GM12872 (cell line): ENCODE measurements around the gene SELENOM.

Experiments
- TF ChIP-seq, protein P1 (sequence below): IDR thresholded peaks from 3 replicates; pipeline ENCODE4 v1.5.1; 2011; ENCODE audit warnings: low read depth, mild to moderate bottlenecking, low read length, moderate library complexity; ENCODE audit not compliant: insufficient read depth

The SELENOM gene

DNA sequence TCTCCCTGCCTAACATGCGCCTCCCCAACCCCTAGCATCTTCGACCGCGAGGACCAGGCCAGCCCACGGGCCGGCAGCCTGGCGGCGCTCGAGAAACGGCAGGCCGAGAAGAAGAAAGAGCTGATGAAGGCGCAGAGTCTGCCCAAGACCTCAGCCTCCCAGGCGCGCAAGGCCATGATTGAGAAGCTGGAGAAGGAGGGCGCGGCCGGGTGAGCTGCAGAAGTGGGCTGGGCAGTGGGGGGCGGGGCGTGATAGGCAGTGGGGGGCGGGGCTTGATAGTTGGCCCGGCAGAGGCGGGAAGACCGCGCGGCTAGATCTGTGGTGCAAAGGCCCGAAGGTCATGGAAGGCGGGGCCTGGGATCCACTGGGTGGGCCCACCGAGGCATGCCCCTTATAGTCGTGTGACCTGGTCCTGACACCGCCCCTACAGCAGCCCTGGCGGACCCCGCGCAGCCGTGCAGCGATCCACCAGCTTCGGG is 8.7 kb downstream of the SELENOM start:
- TF ChIP-seq, protein P1, sequence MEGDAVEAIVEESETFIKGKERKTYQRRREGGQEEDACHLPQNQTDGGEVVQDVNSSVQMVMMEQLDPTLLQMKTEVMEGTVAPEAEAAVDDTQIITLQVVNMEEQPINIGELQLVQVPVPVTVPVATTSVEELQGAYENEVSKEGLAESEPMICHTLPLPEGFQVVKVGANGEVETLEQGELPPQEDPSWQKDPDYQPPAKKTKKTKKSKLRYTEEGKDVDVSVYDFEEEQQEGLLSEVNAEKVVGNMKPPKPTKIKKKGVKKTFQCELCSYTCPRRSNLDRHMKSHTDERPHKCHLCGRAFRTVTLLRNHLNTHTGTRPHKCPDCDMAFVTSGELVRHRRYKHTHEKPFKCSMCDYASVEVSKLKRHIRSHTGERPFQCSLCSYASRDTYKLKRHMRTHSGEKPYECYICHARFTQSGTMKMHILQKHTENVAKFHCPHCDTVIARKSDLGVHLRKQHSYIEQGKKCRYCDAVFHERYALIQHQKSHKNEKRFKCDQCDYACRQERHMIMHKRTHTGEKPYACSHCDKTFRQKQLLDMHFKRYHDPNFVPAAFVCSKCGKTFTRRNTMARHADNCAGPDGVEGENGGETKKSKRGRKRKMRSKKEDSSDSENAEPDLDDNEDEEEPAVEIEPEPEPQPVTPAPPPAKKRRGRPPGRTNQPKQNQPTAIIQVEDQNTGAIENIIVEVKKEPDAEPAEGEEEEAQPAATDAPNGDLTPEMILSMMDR, result no peak

DNA sequence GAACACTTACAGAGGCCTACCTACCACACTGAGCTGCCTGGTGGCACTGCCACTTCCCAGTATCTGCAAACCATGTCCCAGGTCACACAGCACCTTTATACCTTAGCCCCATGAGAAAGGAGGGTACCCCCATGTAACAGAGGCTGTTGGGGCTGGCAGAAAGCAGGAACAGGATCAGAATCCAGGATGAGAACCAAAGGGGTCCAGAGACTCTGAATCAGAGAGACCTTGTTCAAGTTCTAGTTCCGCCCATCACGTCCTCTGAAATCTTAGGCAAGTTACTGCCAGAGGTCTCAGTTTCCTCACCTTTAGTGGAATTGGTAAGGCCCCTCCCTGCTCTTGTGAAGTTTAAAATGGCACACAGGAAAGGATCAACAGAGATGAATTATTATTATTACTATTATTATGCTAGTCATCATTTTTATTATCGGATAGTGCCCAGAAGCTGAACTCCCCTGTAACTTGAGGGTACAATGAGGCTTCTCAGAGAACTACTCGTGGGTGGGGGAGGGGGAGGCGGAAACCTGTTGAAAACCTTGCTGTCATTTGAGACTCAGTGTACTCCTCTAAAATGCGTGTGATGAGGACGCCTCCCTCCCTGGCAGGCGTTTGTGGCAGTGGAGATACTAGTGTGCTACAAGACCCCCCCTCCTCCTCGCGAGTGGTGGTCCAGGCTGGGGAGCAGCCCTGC is 9.3 kb downstream of the SELENOM start:
- TF ChIP-seq, protein P1, result no peak

DNA sequence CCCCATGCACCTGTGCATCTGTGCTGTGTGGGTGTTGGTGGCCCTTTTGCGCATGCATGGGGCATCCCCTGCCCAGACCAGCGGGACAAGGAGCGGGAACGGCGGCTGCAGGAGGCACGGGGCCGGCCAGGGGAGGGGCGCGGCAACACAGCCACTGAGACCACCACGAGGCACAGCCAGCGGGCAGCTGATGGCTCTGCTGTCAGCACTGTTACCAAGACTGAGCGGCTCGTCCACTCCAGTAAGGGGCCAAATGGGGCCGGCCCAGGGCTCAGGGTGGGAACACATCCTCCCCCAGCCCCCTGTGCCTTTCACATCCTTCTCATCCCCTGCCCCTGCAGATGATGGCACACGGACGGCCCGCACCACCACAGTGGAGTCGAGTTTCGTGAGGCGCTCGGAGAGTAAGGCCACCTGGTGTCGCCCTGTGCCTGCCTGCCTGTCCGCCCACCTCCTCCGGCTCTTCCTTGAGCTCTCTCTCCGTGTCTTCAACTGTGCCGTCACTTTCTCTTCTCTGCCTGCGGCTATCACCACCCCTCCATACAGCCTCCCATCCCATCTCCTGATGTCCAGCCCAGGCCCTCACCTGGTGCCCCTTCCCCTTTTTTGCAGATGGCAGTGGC is 10.6 kb downstream of the SELENOM start:
- TF ChIP-seq, protein P1, result no peak

DNA sequence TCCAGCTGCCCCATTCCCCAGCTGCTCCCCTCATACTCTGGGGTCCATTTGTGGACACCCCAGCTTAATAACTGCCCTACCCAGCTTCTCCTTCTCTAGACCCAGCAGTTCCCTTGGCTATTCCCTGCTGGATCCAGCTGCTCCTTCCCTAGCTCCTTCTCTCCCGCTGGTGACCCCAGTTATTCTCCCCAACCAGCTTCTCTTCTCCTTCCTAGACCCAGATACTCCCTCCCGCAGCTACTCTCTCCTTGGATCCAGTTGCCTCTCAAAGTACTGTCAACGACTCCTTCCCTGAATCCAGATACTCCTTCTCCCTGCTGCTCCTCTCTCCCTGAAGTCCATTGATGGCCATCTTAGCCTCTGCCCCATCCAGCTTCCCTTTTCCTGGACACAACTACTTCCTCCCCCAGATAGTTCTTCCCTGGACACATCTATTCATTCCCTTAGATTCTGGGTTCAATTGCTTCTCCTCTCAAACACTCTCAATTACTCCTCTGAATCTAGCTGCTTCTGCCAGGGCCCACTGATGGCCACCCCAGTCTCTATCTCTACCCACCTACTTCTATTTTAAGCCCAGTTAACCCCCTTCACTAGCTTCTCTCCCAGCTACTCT is 11.6 kb downstream of the SELENOM start:
- TF ChIP-seq, protein P1, result no peak

DNA sequence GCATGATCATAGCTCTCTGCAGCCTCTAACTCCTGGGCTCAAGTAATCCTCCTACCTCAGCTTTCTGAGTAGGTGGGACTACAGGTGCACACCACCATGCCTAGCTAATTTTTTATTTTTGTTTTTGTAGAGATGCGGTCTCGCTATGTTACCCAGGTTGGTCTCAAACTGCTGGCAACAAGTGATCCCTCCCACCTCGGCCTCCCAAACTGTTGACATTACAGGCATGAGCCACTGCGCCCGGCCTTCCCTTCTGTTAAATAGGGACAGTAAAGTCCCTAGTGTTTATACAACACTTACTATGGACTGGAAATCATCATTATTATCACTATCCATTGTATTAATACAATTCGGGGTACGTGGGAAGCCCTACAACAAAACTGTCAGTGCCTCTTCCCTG is 12.6 kb downstream of the SELENOM start:
- TF ChIP-seq, protein P1, result no peak

DNA sequence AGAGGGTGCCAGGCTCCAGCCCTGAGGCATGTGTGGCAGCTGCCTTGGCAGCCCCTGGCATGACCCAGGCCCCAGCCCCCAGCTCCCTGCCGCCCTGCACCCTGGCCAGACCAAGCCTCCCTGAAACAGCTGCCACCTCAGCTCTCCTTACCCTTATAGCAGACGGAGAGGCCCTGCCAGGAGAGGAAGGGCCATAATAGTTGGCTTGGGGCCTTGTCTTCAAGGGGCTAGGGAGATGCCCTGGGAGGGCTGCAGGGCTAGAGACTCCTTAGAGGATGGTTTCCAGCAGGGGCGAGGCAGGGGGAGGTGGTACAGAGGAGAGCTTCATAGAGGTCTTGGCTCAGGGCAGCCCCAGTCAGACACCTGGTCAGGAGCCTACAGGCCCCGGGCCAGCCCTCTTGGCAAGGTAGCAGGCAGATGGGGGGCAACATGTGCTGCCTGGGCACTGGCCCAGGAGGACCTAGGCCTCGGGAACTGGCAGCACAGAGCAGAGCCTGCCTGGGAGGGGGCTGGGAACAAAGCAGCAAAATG is 13.3 kb downstream of the SELENOM start:
- TF ChIP-seq, protein P1, result no peak

DNA sequence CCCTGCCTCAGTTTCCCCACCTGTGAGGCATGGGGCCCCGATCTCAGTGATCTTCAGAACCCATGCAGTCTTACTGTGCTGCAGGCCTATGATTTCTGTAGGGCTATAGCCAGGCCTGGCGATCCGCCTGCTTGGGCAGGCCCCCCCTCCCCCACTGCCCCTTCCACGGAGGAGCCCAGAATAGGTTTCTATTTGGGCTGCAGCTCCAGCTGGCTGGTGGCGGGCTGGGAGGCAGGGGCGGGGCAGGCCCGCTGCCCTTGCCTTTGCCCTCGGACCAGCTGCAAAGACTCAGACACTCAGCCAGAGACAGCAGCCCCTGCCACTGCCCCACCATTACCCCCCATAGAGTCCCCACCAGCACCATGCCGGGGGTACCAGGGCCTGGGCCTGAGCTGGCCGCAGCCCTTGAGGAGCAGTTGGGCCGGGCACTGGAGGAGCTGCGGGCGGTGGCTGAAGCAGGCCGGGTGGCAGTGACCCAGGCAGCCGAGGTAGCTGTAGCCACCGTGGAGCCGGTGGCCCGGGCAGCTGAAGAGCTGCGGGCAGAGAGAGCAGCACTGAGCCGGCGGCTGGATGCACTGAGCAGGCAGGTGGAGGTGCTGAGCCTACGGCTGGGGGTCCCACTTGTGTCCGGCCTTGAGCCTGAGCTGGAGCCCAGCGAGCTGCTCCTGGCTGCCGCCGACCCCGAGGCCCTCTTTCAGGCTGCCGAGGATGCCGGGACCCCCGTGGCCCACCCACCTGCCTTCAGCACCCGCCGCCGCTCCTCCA is 14.1 kb downstream of the SELENOM start:
- TF ChIP-seq, protein P1, result no peak
